ENCODE measurements around the gene VMAC.

The VMAC gene

DNA sequence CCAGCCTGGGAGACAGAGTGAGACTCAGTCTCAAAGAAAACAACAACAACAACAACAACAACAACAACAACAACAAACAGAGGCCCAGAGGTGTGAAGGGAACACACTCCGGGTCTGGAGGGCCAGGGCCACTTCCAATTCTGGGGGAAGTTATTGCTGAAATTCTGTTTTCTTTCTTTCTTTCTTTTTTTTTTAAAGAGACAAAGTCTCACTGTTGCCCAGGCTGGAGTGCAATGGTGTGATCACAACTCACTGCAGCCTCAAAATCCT, 5.9 kb downstream of the VMAC start:
- DNase-seq (ENCODE audit: low read depth) = no peak
- no peak for TF ChIP-seq CTCF (IDR thresholded peaks at IDR 0.05; ENCODE audit: low read depth, low read length, missing control alignments)
- H3K4me3 ChIP-seq (ENCODE audit: low read depth, low read length) = no peak overlapping the region

DNA sequence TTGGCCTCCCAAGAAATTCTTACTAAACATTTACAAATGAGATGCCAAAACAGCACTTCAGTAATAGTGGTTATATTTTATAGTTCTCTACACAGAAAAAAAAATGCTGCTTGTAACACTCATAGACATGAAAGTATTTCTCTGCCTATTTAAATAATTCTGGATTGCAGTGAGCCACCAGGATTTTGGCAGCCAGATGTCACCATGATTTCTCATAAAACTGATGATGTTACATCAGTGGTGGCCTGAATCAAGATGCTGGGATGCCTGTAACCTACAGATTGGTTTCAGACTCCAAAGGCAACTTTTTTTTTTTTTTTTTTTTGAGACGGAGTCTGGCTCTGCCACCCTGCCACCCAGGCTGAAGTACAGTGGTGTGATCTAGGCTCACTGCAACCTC, 6.7 kb downstream of the VMAC start:
- H3K4me3 ChIP-seq (ENCODE audit: low read depth, low read length) = no peak overlapping the region
- TF ChIP-seq CTCF (IDR thresholded peaks at IDR 0.05; ENCODE audit: low read depth, low read length, missing control alignments) = no peak
- DNase-seq (ENCODE audit: low read depth) = no peak

GRCh38 chr19:5913739-5914357, 9.2 kb downstream of the VMAC start, which contains the start of gene CAPS:
Gene CAPS (plus strand): TSS chr19:5914254. CDS start chr19:5914407, 153 bp downstream.
- no peak for TF ChIP-seq CTCF (IDR thresholded peaks at IDR 0.05; ENCODE audit: low read depth, low read length, missing control alignments)
- no peak within 1 kb of the TSS for H3K4me3 ChIP-seq (ENCODE audit: low read depth, low read length)
- DNase-seq (ENCODE audit: low read depth) = no peak

DNA sequence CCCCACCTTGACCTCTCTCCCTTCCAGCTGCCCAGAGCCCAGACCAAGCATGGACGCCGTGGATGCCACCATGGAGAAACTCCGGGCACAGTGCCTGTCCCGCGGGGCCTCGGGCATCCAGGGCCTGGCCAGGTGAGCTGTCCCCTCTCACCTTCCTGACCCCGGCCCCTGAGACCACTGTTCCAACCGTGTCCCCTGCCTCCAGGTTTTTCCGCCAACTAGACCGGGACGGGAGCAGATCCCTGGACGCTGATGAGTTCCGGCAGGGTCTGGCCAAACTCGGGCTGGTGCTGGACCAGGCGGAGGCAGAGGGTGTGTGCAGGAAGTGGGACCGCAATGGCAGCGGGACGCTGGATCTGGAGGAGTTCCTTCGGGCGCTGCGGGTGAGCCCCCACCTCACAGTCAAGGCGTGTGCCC, 9.7 kb downstream of the VMAC start:
- no peak for TF ChIP-seq CTCF (IDR thresholded peaks at IDR 0.05; ENCODE audit: low read depth, low read length, missing control alignments)
- H3K4me3 ChIP-seq (ENCODE audit: low read depth, low read length) = no peak overlapping the region
- DNase-seq (ENCODE audit: low read depth) = no peak

DNA sequence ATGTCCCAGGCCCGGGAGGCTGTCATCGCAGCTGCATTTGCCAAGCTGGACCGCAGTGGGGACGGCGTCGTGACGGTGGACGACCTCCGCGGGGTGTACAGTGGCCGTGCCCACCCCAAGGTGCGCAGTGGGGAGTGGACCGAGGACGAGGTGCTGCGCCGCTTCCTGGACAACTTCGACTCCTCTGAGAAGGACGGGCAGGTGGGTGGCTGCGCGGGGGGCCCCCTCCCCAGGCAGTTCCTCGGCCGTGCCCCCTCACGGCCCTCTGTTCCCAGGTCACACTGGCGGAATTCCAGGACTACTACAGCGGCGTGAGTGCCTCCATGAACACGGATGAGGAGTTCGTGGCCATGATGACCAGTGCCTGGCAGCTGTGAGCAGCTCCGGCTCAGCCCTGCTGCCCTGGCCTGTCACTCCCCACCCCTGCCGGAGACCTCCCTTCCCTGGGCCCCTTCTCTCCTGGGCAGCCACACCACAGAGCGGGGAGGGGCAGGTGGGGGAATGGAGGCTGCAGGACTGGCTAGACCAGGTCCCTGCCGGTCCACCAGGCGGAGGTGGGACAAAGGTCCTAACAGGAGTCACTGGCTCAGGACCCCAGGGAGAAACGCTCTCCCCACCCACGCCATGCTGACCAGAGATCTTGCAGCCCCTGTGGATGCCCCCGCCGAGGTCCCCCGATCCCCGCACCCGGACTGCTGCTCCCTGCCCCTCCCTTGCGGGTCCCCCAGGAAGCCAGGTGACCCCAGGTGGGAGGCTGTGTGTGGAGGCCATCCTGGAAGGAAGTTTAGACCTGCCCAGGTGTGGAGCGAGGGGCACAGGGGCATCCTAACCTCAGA, 10.5 kb downstream of the VMAC start:
- no peak for DNase-seq (ENCODE audit: low read depth)
- no peak for TF ChIP-seq CTCF (IDR thresholded peaks at IDR 0.05; ENCODE audit: low read depth, low read length, missing control alignments)
- no peak overlapping the region for H3K4me3 ChIP-seq (ENCODE audit: low read depth, low read length)

DNA sequence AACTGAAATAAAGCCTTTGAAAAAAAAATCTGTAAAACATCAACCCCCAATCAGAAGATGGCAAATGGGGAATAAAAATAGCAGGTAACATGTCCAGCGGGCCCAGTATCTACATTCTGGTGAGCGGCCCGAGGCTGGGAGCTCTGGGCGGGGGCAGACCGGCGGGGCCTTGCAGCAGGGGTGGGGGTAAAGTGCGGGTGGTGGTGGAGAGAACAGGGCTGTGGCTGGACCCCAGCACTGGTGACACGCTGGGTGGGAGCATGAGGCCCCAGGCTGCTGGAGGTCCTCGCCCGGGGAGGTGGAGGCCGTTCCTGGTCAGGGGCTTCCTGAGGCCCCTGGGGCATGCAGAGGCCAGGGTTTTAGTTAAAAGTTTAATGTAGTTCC, 11.1 kb downstream of the VMAC start:
- DNase-seq (ENCODE audit: low read depth) = no peak
- no peak overlapping the region for H3K4me3 ChIP-seq (ENCODE audit: low read depth, low read length)
- no peak for TF ChIP-seq CTCF (IDR thresholded peaks at IDR 0.05; ENCODE audit: low read depth, low read length, missing control alignments)

Data from GM12864 (cell line).